WTC11 (cell line): ENCODE results near the gene RUNX2.

Experiments
- ATF1 ChIP-seq: sonication (generic); formaldehyde crosslinking; IDR thresholded peaks from 2 replicates; pipeline ENCODE4 v1.8.1; 2023; ENCODE audit warnings: mild to moderate bottlenecking, moderate library complexity, missing genetic modification reagents
- ATF3 ChIP-seq: sonication (generic); formaldehyde crosslinking; conservative IDR thresholded peaks from 2 replicates; pipeline ENCODE4 v1.8.1; 2022; ENCODE audit warnings: mild to moderate bottlenecking, missing genetic modification reagents
- CREM ChIP-seq: sonication (generic); formaldehyde crosslinking; IDR thresholded peaks from 2 replicates; pipeline ENCODE4 v1.8.1; 2022; ENCODE audit warnings: mild to moderate bottlenecking, missing genetic modification reagents, moderate library complexity
- JUN ChIP-seq: sonication (generic); formaldehyde crosslinking; IDR thresholded peaks from 2 replicates; pipeline ENCODE4 v1.8.0; 2023; ENCODE audit warnings: mild to moderate bottlenecking, missing genetic modification reagents
- SP1 ChIP-seq: sonication (generic); formaldehyde crosslinking; conservative IDR thresholded peaks from 2 replicates; pipeline ENCODE4 v1.8.1; 2022; ENCODE audit warnings: missing genetic modification reagents
- TCF7 ChIP-seq: sonication (generic); formaldehyde crosslinking; IDR thresholded peaks from 2 replicates; pipeline ENCODE4 v1.8.0; 2022; ENCODE audit warnings: mild to moderate bottlenecking, low read depth, missing genetic modification reagents, moderate library complexity
- TEAD4 ChIP-seq: sonication (generic); formaldehyde crosslinking; IDR thresholded peaks from 2 replicates; pipeline ENCODE4 v1.8.0; 2022; ENCODE audit warnings: mild to moderate bottlenecking, missing genetic modification reagents
- TF ChIP-seq, protein P1 (sequence below): fragments of 200-600 bp; IDR thresholded peaks from 2 replicates; pipeline ENCODE4 v1.8.0; 2022; ENCODE audit warnings: antibody characterized with exemption
- TF ChIP-seq, protein P2 (sequence below): sonication (generic); formaldehyde crosslinking; IDR thresholded peaks from 2 replicates; pipeline ENCODE4 v1.8.0; 2022; ENCODE audit warnings: missing genetic modification reagents

DNA sequence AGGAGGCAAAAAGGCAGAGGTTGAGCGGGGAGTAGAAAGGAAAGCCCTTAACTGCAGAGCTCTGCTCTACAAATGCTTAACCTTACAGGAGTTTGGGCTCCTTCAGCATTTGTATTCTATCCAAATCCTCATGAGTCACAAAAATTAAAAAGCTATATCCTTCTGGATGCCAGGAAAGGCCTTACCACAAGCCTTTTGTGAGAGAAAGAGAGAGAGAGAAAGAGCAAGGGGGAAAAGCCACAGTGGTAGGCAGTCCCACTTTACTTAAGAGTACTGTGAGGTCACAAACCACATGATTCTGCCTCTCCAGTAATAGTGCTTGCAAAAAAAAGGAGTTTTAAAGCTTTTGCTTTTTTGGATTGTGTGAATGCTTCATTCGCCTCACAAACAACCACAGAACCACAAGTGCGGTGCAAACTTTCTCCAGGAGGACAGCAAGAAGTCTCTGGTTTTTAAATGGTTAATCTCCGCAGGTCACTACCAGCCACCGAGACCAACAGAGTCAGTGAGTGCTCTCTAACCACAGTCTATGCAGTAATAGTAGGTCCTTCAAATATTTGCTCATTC, at the start of gene RUNX2:
- TF ChIP-seq ATF3 (CRISPR knock-in tag) (no peak), JUN (CRISPR knock-in tag) (no peak), CREM (CRISPR knock-in tag) (no peak), TEAD4 (CRISPR knock-in tag) (no peak), SP1 (no peak), ATF1 (CRISPR knock-in tag) (no peak), TCF7 (no peak)
- TF ChIP-seq, protein P1, sequence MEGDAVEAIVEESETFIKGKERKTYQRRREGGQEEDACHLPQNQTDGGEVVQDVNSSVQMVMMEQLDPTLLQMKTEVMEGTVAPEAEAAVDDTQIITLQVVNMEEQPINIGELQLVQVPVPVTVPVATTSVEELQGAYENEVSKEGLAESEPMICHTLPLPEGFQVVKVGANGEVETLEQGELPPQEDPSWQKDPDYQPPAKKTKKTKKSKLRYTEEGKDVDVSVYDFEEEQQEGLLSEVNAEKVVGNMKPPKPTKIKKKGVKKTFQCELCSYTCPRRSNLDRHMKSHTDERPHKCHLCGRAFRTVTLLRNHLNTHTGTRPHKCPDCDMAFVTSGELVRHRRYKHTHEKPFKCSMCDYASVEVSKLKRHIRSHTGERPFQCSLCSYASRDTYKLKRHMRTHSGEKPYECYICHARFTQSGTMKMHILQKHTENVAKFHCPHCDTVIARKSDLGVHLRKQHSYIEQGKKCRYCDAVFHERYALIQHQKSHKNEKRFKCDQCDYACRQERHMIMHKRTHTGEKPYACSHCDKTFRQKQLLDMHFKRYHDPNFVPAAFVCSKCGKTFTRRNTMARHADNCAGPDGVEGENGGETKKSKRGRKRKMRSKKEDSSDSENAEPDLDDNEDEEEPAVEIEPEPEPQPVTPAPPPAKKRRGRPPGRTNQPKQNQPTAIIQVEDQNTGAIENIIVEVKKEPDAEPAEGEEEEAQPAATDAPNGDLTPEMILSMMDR: no peak
- TF ChIP-seq, protein P2, sequence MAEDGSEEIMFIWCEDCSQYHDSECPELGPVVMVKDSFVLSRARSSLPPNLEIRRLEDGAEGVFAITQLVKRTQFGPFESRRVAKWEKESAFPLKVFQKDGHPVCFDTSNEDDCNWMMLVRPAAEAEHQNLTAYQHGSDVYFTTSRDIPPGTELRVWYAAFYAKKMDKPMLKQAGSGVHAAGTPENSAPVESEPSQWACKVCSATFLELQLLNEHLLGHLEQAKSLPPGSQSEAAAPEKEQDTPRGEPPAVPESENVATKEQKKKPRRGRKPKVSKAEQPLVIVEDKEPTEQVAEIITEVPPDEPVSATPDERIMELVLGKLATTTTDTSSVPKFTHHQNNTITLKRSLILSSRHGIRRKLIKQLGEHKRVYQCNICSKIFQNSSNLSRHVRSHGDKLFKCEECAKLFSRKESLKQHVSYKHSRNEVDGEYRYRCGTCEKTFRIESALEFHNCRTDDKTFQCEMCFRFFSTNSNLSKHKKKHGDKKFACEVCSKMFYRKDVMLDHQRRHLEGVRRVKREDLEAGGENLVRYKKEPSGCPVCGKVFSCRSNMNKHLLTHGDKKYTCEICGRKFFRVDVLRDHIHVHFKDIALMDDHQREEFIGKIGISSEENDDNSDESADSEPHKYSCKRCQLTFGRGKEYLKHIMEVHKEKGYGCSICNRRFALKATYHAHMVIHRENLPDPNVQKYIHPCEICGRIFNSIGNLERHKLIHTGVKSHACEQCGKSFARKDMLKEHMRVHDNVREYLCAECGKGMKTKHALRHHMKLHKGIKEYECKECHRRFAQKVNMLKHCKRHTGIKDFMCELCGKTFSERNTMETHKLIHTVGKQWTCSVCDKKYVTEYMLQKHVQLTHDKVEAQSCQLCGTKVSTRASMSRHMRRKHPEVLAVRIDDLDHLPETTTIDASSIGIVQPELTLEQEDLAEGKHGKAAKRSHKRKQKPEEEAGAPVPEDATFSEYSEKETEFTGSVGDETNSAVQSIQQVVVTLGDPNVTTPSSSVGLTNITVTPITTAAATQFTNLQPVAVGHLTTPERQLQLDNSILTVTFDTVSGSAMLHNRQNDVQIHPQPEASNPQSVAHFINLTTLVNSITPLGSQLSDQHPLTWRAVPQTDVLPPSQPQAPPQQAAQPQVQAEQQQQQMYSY (CRISPR knock-in tag): no peak
